HG02981 (cell line): ENCODE measurements around the gene TWNK.

Experiments used
- ATAC-seq: cut with Tn5 transposase; IDR thresholded peaks from one replicate; pipeline ENCODE4 v1.9.1; 2021; ENCODE audit warnings: mild to moderate bottlenecking, moderate library complexity; ENCODE audit not compliant: unreplicated experiment

TWNK gene

DNA sequence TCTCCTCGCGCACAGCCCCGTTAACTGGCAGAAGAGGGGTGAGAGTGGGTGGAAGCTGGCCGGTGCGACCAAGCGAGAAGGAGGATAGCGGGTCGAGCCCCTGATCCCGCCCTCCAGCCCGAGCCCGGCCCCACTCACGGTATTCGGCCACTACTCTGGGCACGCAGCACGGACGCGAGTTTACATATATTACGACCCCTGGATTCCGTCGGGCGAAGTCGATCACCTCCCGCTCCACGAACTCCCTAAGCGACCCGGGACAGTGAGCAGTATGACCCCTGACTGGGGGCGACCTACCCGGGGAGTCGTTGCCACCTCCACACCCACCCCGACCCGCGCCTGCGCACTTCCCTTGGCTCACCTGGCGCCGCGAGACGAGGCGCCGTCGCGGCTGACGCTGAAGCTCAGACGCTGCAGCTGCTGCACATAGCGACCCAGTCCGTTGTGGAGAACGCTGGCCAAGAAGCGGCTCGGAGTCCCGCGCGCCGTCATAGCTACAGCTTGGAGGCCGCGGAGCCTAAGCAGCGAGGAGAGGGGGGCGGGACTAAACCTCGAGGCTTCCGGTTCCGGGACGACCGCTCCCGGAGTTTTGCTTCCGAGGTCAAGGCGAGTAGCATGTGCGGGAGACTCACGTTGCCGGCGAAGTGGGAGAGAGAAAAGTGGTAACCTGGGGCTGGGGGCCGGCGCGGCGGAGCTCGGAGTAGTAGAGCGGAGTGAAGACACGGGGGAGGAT is at the start of gene TWNK, which contains the start of gene MRPL43:
Gene TWNK (plus strand): TSS at position 592 of the 733 bp plus-strand sequence. CDS start 668 bp downstream, outside the sequence.
Gene MRPL43 (minus strand): TSS at position 546 of the 733 bp plus-strand sequence. CDS start 54 bp downstream, at position 492.
- ATAC-seq, result peak; percentile 75

DNA sequence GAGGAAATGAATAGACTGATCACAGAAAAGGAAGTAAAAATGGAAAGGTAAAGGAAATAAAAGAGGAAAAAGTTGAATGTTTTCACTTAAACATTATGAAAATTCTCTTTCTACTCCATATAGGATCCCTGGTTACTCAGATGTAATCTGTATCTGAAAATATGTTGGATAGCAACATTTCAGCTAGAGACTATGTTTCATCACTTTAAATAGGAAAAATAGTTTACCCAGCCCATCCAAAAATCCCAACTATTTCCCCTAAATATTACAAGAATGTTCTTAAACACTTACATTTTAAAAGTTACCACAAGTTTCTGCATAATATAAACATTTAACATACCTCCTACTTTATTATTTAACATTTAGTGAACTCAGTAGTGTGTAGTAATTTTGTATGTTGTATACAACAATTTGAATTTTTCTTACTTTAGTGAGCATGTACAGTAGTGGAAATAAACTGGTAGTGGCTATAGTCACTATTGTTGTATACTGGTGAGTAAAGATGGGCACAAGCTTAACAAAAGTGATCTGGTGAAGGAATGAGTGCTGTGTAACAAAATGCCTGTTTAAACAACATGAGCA is 47.5 kb upstream of the TWNK start:
- ATAC-seq, result no peak

DNA sequence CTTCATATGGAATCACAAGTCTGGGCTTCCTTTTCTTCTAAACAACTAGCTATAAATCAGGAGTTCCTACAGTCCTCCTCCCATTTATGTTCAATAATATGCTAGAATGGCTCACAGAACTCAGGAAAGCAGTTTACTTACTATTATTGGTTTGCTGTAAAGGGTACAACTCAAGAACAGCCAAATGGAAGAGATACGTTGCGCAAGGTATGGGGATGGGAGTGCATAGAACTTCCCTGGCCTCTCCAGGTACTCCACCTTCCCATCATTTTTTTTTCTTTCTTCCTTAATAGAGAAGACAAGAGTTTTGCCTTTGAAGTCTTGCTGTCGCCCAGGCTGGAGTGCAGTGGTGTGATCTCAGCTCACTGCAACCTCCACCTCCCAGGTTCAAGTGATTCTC is 45.1 kb upstream of the TWNK start:
- ATAC-seq, result no peak

DNA sequence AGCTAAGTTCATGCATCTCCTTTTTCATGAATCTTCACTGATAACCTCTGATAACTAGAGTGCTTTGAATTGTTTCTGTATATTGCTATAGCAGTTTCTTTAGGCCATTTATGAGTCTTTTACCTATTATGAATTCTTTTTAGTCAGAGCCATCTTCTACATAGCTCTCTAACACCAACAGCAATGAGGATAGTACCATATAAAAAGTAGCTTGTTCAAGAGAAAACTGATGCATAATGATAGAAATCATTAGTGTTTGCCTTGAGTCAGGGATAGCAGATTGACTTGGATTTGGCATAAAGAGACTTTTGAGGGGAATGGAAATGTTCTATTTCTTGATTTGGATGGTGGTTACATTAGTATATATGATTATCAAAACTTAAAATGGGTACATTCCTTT is 43.8 kb upstream of the TWNK start:
- no peak for ATAC-seq

DNA sequence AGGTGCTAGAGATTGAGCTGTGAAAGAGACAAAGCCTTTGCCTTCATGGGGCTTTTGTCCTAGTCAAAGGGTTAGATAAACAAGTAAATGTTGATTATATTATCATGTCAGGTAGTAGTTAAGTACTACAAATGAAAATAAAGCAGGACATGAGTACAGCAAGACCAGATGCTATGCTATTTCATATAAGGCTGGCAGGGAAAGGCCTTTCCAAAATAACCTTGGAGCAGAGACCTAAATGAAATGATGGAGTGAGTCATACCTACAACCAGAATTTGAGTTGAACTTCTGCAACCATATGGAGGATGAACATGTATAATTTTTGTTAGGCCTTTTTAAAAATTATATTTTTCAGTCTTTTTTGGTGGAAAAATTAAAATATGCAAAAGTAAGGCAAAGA is 41.6 kb upstream of the TWNK start:
- no peak for ATAC-seq

DNA sequence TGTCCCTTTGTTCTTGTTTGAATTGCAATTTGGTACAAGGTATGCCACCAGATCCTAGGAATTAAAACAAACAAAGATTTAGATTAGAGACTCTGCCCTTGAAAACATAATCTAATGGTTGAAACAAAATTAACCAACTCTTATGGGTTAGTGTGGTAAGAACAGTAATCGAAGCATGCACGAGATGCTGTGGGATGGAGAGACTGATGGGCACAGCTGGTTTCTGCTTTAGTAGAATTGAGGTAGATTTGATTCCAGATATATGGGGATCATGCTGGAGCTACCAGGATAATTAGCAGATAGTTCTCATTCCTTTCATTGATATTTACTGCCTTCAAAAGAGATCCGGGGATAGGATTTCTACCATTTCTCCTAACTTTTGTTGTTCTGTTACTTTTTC is 38.4 kb upstream of the TWNK start:
- ATAC-seq, result no peak

DNA sequence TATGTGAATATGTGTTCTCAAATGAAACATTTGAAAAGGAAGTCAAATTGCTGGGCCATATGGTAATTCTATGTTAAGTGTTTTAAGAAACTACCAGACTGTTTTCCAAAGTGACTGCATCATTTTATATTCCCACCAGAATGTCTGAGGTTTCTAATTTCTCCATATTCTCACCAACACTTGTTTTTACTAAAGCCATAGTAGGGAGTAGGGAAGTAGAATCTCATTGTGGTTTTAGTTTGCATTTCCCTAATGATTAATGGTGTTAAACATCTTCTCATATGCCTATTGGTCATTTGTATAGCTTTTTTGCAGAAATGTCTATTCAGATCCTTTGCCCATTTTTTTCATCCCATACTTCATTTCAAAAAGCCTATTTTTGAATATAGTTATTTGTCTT is 27.1 kb upstream of the TWNK start:
- ATAC-seq, result no peak

DNA sequence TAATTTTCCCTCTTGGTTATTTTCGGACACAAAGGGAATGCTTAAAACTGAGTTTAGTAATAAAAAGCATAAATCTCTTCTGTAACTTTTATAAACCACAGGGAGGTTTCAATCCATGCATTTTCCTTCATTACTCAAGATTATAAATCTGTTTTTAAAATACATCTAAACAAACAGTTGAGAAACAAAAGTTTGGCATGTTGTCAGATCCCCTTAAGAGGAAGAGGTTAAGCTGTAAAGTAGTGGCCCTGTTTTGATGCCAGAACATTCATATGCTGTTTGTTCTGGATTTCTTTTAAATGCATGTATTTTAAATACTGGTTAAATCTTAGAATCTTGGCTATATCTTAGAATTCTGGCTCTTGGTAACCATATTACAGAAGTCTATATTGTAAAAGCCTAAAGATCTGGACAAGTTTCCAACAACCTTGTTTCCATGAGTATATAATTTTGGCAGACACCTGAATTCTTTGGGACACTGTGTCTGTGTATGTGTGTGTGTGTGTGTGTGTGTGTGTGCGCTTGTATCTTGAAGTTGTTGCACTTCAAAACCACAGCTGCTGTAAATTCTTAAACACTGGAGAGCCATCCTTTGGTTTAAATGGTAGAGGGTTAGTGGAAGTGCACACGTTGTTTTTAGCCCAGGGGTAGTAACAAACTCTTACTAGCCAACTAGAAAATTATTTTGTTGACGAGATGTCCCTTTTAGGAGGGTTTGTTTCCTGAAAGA is 24.8 kb upstream of the TWNK start:
- ATAC-seq, result no peak

DNA sequence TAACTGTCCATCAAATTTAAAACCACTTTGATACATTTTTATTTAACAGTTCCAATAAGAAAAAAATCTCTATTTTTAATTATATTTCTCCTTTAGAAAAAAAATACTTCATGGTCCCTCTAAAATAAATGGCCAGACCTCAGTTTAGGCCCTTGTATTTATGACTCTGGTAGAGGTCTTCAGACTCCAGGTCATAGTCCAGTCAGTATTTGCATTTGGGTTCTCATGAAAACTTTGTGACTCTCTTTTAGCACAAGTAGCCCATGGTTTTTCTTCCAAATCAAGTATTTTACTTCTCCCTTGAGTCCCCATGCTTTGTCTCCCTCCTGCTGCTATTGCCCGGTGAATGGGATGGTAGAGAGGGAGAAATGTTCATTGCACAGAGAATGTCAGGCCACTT is 23.5 kb upstream of the TWNK start:
- ATAC-seq, result no peak

DNA sequence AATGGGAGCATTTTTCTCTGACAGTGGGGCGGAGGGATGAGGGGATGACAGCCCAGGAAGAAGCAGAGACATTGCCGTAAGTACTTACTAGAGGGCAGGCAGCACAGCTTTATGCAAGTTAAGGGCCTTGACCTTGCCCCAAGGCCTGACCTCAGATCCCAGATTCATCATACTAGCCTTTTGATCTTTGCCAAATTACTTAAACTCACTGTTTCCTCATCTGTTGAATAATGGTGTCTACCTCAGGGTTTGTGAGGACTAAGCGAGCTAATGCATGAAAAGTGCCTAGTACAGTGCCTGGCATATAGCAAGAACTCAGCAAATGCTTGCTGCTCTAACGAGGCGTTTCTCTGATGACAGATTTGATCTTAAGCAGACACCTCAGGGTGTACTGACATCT is 21.5 kb upstream of the TWNK start:
- ATAC-seq, result no peak

DNA sequence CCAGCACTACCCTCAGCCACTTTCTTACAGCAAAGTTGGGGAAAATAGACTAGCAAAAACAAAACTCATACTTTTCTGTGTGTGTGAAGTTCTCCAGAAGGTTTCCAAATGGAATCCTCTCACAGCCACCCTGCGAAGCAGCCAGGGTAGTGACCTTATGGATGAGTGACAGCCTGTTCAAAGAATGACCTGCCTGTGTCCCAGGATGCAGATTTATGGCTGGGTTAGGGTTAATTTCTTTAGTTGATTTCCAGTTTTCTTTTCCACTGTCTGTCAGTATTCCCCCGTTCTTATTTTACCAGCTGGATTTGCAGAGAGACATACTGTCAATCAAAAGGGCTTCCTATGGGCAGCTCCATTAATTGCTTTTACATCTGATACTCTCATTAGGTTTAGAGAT is 20.5 kb upstream of the TWNK start:
- no peak for ATAC-seq

DNA sequence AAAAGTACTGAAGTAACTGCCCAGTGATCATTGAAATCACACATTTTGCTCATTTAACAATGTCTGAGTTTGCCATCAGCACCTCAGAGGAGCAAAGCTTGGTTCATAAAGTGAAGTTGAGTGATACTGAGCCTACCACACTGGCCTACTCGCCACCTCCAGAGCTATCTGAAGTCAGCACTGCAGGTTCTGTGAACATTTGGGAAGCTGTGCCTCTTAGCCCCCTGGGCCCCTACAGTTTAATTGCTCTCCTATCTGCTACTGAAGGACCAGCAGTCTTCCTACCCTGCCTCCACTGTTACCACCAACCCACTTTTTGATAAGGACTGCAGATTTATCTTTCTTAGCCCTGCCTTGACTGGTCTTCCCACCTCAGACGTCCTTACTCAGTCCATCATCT is 20.0 kb upstream of the TWNK start:
- ATAC-seq, result no peak

DNA sequence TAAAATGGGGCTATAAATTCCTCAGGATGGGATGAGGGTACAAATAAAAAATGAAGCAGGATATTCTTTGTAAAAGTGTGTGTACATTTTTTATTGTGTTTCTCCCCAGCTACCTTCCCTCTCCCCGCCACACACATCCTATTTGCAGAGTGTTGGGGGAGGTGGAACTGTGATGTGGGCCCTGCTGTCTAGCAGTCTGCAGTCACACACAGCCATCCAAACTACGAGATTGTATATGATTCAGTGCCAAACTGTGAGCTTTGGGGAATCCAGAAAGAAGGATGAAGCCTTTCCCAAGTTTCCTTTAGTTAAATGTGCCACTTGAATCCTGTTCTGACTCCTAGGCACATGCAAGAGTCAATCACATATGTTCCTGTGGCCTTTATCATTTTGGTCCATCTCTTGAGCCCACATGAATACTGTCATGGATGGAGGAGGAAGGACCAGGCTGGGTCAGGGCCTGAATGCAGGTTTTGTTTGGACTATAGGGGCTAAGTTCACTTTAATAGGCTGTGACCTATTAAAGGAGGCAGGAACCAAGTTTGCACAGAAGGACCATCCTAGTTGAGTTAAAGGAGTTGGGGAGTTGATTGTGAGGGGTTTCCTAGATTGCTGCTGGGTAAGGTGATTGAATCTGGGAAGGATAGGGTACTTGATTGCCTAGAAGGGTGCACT is 19.1 kb upstream of the TWNK start:
- no peak for ATAC-seq

DNA sequence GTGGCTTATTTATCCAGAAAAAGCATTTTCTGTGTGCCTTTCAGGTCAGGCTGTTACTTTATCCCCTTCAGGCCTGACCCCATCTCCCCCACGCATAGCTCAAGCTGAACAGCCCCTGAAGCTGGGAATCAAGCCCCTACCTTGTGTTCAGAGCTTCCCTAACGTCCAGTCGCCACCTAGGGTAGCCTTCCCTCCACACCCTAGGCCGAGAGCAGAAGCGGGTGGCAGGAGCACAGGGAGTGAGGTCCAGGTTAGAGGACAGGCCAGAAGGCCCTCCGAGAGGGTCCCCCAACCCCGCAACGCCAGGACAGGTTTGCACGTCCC is 18.5 kb upstream of the TWNK start:
- ATAC-seq, result no peak

DNA sequence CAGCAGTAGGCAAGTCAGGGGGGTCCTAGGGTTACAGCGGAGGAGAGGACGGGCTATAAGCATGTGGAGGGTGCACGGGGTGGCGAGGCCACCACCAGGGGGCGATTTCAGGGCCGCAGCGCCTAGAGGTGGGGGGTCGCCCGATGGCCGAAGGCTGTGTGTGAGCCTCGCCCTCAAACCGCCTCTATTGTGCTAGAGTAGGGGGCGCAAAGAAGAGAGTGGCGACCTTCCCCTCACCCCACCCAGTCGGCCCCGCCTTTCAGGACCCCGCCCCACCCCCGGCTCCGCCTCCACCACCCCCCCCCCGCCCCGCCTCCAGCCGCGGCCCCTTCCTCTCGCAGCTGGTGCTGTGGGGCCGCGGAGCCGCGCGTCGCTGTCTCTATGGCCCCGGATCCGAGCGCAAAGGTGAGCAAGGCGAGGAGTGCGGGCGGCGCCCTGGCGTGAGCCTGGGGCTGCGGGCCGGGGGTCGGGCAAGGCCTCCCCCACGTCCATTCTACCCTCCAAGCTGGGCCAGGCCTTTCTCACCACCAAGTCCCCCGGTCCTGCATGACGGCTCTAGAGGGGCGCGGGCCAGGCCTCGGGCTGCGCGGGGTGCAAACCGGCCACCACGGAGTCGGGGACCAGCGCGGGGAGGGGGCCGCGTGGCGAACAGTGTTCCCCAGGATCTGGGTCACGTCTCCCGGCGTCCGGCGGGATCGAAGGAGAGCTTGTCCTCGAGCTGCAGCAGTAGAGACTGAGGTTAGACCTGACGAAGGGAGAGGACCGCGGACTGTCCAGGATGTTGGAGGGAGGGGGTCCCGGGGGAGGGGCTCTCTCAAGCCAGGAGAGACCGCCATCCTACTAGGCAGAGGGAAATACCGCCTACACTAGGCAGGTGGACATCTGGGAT is 17.9 kb upstream of the TWNK start, which contains the start of gene SEMA4G:
Gene SEMA4G (plus strand): TSS at position 318 of the 889 bp plus-strand sequence. CDS start 3,409 bp downstream, outside the sequence.
- ATAC-seq, result no peak

DNA sequence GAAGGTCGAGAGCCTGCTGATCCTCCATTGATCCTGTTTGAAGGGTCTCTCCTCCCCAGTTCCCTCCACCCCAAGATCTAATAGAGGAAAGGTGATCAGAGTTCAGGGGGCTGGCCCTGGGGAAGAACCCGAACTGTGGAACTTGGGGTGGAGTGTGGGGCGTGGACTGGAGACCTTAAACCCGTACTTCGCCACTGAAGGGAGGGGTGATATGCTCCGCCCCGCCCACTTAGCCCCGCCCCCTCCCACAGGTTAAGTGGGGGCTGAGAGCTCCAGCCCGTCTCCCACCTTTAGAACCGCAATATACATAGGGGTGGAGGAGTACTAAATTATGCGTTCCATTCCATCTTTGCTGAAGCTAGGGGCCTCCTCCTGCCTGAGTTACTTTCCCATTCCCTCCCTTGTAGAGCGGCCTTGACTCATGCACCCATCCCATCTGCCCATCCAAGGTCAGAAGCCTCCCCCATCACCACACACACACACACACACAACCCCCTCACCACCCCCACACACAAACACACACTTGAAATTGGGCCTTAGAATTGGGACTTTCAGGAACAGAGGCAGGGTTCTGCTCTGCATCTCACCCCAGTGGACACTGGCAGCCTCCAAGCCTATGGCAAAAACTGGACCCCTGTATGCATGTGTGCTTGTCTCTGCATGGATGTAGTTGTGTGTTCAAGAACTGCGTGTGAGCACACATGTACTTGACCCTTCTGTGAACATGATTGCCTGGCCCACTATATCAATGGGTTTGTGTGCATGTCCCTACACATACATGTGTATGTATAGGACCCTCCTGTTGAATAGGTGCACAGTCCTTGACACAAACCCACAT is 17.0 kb upstream of the TWNK start:
- ATAC-seq, result no peak

DNA sequence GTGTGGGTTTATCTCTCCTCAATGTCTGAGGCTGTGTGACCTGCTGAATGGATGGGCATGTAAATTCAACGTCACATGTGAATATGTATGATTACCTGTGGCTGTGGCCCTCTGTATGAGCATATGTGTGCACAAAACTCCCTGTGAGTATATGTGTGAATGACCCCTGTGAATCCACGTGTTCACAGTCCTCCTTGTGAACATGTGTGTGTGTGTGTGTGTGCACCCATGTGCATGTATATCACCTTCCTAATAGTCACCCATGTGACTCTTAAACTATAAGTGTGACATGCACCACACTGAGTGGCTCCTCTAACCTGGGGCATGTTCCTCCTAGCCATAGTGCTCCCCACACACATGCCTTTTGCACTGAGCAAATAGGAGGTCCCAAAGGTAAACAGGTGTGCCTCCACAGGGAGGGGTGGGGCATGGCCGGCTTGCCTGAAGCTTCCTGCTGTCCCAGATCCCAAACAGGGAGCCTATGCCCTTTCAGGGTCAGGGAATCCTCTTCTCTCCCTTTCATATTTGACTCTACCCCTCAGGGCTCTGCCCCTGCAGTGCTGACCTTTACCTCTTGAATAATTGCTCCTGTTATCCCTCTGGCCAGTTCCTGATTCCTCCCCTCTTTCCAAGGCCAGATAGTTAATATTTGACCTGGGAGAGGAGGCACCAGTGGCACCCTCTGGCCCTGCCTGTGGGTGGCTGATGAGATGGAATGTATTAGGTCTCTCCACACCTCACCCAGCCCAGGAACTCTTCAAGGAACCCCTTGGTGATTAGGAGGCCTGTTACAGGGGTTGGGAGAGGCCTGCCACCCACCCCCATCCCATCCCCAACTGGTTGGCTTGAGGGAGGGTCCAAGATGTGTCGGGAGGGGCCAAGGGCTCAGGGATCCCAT is 16.2 kb upstream of the TWNK start:
- no peak for ATAC-seq

DNA sequence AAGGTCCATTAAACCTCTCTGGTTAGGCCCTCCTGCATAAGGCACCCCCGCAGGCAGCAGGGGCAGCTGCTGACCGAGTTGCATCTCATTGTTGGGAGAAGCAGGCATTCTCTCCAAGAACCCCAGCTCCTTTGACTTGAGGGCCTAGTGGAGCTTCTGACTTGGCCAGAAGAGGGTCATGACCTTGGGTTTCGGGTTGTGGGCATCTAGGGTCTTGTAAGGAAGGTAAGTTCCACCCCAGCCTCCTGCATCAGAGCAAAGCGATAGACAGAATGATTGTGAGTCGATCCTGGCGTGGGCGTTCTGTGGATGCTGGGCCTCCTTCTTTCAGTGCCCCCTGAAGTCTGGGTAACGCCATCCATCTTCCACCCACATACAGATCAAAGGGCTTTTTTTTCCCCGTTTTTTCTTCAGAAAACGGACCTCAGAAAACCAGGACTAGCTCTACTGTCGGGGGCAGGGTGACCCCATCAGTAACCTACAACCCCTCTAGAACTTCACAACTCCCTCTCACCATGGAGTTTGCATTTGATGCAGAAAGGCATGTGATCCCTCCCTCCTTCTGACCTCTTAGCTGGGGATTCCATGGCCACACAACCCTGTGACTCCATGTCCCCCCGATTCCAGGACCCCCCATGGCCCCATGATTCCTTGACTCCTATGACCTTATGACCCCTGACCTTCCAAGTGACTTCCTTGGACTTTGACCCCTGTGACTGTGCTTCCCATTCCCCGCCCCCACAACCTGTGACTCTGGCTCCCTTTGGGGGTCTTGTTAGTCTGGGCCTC is 15.0 kb upstream of the TWNK start:
- no peak for ATAC-seq
